HG02852 (cell line): Measurements from ENCODE around the gene PRSS27.
"Not testable (repeated sequence)": the region's sequence is repeated elsewhere in the genome, so short reads cannot be mapped to it uniquely, and the experiment has no call there.

Experiments used
- ATAC-seq: cut with Tn5 transposase; IDR thresholded peaks from one replicate; pipeline ENCODE4 v1.9.1; 2021; ENCODE audit warnings: mild to moderate bottlenecking, moderate library complexity; ENCODE audit not compliant: unreplicated experiment

The PRSS27 gene

DNA sequence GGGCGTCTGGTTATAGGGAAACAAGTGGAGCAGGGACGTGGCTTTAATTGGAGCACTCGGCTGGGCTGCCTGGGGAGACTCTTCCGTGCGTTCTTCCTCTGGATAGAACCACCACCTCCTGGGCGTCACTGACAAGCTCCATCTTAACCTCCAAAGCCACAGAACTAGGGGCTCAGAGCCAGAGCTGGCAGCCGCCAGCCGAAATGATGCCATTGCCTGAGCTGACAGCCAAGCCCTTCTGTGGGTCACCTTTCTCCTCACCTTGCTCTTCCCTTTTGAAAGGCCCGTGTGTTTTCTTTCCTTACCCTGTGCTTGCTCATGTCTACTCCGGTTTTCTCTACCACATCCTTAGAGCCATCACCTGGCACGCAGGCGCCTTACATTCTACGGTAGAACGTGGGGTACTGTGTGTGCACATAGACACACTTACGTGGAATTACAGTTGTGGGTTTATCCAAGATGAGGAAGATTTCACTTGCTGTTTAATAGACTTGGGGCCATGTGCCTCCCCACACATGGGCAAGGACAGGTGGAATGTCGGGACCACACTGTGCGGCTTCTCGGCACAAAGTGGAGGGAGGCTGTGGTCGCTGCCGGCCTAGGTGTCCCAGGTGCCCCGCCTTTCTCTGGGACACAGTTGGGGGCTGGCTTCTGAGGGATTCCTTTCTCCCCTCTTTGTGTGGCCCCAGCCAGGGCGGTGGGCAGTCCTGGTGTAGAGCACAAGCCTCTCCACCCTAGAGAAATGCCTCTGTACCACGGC is 41.6 kb downstream of the PRSS27 start:
- ATAC-seq: not testable (repeated sequence)

DNA sequence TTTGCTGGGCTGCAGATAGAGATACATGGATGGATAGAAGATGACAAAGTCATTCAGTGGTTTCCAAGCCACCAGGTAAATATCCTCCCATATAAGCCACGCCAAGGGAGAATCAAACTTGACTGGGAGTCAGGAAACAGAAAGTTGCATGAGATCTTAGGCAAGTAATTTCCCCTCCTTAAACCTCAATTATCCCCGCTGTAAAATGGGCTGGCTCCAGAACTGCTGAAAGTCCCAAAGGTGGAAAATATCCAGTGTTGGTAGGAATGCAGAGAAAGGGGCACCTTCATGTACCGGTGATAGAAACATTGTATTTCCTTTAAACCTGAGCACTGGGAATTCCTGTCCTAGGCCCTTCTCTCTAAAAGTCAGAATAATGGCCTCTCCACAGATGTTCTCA is 43.1 kb downstream of the PRSS27 start:
- ATAC-seq: not testable (repeated sequence)

DNA sequence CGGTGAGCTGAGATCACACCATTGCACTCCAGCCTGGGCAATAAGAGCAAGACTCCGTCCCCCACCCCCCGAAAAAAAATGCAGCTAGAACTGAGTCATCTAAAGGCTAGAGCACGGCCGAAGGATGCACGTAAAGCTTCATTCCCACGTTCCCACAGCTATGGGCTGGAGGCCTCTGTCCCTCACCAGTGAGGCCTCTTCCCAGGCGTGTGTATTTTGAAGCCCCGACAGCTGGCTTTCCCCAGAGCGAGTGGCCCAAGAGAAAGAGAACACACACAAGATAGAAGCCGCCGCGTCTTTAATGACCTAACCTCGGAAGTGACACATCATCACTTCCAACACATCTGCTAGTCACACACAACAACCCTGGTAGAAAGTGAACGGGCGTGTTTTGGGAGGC is 44.3 kb downstream of the PRSS27 start:
- ATAC-seq: no peak

DNA sequence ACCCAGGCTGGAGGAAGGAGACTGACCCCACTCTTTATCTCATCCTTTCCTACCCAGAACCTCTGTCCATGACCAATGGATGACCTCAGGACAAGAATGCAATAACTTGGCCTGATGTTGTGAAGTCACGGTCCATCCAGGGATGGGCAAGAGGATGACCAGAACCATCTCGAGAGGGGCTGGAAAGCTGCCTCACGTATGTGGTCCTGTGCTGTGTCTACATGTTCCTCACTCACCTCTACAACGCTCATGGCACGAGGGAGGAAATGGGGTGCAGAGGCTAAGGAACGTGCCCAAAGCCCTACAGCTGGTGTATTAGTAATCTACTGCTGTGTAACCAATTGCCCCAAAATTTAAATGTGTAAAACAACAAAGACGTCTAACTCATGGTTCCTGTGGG is 45.0 kb downstream of the PRSS27 start:
- ATAC-seq: no peak

DNA sequence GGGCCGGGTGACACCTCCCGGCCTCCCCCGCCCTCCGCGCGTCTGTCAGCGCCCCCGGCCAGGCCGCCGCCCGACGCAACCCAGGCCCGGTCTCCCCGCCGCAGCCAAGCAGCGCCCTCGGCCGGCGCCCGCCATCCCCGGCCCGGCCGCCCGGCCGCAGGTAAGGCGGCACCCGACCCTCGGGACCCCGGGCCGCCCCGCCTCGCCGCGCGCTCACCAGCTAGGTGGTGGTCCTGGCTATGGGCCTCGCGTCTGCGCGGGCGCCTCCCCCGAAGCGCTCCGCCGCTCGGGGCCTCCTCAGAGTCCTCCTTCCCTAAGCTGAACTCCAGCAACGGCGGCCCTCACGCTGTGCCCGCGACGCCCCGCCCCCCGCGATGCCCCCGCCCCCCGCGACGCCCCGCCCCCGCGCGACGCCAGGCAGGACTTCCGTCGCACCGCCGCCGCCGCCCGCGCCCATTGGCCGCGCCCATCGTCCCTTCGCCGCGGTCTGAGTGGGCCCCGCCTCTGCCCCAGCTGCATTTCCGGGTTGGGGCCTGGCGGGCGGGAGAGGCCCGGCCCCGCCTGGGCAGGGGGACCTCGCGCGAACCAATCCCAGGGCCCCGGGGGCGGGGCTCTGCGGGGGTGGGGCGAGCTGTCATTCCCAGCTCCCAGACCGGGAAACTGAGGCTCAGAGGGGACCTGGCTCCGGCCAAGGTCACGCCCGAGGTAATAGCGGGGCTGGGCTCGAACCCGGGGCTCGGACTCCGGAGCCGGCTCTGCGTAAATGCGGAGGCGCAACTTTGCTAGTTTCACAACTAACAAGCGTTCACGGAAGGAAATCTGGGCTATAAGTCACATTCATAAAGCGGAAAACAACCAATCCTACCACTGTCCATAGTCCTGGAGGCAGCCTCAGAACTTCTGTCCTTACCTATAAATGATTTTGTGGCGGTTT is 46.7 kb downstream of the PRSS27 start:
- peak; percentile 89 for ATAC-seq

DNA sequence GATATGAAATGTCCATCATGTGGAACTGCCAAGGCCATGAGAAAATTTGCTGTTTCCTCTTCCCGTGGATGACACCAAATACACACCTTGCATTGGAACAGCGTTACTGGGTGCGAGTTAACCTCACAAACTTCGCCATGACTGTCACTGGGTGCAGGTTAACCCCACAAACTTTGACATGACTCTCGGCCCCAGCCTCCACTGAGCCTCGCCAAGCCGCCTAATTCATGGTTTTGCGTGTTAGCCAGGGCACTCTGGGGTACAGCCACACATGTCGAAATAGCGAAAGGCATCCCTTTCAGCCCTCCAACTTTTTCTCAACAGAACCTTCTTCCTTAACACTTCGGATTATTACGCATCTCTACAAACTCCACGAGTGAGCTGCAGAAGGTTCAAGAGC is 48.3 kb downstream of the PRSS27 start:
- ATAC-seq: no peak

DNA sequence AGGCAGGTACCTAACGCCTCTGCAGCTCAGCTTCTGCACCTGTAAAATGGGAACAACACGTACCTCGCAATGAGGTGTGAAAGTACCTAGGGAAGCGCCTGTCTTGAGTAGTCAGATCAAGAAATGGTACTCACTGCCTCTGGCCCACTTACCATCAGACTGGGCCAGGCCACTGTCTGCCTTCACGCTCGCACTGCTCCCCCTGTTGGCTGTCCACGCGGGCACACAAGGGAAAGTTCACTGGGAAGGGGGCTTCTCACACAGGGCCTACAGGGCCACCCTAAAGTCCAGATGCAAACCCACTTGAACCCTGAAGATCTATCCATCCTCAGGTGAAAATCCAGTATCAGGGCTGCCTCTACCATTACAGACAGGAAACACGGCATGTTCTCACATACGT is 48.8 kb downstream of the PRSS27 start:
- not testable (repeated sequence) for ATAC-seq

DNA sequence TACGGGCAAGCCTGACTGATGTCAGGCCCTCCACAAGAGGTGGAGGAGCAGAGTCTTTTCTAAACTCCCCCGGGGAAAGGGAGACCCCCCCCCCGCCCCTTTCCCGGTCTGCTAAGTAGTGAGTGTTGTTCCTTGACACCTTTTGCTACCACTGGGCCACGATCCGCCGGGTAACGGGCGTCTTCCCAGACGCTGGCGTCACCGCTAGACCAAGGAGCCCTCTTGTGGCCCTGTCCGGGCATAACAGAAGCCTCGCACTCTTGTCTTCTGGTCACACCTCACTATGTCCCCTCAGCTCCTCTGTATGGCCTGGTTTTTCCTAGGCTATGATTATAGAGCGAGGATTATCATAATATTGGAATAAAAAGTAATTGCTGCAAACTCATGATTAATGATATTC is 50.0 kb downstream of the PRSS27 start:
- not testable (repeated sequence) for ATAC-seq

DNA sequence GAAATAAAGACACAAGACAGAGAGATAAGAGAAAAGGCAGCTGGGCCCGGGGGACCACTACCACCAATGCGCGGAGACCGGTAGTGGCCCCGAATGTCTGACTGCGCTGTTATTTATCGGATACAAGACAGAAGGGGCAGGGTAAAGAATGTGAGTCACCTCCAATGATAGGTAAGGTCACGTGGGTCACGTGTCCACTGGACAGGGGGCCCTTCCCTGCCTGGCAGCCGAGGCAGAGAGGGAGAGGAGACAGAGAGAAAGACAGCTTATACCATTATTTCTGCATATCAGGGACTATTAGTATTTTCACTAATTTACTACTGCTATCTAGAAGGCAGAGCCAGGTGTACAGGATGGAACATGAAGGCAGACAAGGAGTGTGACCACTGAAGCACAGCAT is 50.4 kb downstream of the PRSS27 start:
- not testable (repeated sequence) for ATAC-seq

DNA sequence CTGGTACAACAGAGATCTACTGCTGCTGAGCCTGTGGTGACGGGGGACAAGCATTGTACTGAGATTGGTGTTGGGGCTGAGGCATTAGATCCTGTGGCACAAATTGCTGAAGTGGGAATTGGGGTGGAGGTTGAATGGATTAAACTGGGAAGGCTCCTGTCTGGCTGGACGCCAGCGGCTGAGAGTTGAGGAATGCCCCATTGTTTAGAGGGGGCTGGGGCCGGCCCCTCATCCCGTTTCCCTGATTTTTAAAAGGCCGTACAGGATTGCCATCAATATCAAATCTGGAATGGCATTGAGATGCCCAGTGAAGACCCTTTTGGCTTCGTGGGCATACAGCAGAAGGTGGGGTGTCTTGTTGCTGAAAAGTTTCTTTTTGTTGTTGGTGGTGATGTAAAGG is 53.4 kb downstream of the PRSS27 start:
- not testable (repeated sequence) for ATAC-seq

DNA sequence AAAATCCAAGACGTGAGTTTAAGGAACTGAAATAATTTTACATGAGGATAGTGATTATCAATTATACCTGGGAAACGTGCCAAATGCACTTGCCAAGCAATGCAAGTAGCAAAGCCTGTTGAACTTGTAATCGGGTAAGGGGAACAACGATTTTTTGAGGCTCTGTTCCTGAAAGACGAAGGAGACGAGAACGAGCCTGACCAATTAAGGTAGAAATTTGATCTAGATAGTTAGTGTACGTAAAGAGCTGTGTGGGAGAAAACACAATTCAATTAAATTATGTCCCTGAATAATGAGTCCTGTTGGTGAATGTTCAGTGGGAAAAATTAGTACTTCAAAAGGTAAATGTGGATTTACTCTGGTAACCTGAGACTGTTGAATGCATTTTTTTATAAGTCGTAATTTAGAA is 55.4 kb downstream of the PRSS27 start:
- no peak for ATAC-seq

DNA sequence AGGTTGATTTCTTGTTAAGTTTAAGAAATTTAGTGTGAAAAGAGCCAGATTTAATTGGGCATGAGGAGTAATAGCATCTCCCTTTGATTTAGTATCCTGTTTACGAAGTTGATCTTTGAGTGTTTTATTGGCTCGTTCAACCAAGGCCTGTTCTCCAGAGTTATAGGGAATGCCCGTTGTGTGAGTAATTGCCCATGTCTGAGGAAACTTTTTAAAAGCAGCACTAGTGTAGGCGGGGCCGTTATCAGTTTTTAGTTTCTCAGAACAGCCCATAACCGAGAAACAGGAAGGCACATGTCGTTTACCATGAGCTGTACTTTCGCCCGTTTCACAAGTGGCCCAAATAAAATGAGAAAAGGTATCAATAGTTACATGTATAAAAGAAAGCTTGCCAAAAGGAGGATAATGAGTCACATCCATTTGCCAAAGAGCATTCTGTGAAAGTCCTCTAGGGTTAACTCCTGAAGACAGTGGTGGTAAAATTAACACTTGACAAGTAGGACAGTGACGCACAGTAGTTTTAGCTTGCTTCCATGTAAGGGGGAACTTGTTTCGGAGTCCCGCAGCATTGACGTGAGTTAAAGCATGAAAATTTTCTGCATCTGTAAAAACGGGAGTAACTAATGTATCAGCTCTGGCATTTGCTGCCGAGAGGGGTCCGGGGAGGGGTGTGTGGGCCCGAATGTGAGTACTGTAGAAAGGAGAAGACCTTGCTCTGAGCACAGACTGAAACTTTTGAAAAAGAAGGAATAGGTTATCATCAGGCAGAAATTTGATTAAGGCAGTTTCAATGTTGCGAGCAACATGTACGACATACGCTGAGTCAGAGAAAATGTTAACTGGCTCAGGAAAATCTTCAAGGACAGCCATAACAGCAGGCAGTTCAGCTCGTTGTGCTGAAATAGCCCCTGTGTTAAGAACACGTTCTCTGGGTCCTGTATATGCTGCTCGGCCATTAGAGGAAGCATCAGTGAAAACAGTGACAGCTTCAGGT is 56.2 kb downstream of the PRSS27 start:
- ATAC-seq: no peak
